Neuronal stem cell (in vitro differentiated cells): ENCODE measurements around the gene PNLIP.

ENCODE experiments used
- DNase-seq: peaks from one replicate; pipeline ENCODE4 v3.0.0-alpha.2; 2013; ENCODE audit warnings: low spot score
- H2AFZ ChIP-seq: one replicate; pipeline ENCODE4 v1.6.1; 2013; ENCODE audit warnings: mild to moderate bottlenecking, low read length, inconsistent platforms
- H2AK5ac ChIP-seq: 2 replicates; pipeline ENCODE4 v1.6.1; 2013; ENCODE audit warnings: low read depth, mild to moderate bottlenecking, inconsistent platforms, low read length, moderate library complexity, mixed read lengths
- H2BK120ac ChIP-seq: 2 replicates; pipeline ENCODE4 v1.6.1; 2013; ENCODE audit warnings: low read depth, mild to moderate bottlenecking, inconsistent platforms, low read length, moderate library complexity, mixed read lengths
- H2BK12ac ChIP-seq: one replicate; pipeline ENCODE4 v1.6.1; 2013; ENCODE audit warnings: low read length, inconsistent platforms
- H2BK15ac ChIP-seq: 2 replicates; pipeline ENCODE4 v1.6.1; 2013; ENCODE audit warnings: mild to moderate bottlenecking, low read length, inconsistent platforms, mixed read lengths
- H2BK5ac ChIP-seq: one replicate; pipeline ENCODE4 v1.6.1; 2013; ENCODE audit warnings: inconsistent platforms, mild to moderate bottlenecking, low read length, moderate library complexity
- H3K14ac ChIP-seq: one replicate; pipeline ENCODE4 v1.6.1; 2013; ENCODE audit warnings: low read length, inconsistent platforms
- H3K18ac ChIP-seq: 2 replicates; pipeline ENCODE4 v1.6.1; 2013; ENCODE audit warnings: low read length, inconsistent platforms
- H3K23ac ChIP-seq: 2 replicates; pipeline ENCODE4 v1.6.1; 2013; ENCODE audit warnings: low read depth, mild to moderate bottlenecking, mixed read lengths, low read length, inconsistent platforms; ENCODE audit not compliant: poor library complexity
- H3K27ac ChIP-seq: replicated peaks from 3 replicates; pipeline ENCODE4 v1.5.1; 2013; ENCODE audit warnings: low read length, inconsistent platforms
- H3K27me3 ChIP-seq, 3 experiments: 2 replicates each; pipeline ENCODE4 v1.6.1; 2013; ENCODE audit warnings: low read length in 3 of 3, mild to moderate bottlenecking in 2 of 3, inconsistent platforms in 1 of 3, low read depth in 1 of 3, mixed read lengths in 1 of 3, moderate library complexity in 1 of 3; ENCODE audit not compliant: control insufficient read depth in 3 of 3, insufficient read depth in 3 of 3
- H3K36me3 ChIP-seq, 2 donors: replicated peaks in 1 of 2; 2 replicates each; pipeline ENCODE4 v1.6.1; 2013; ENCODE audit warnings: low read length in 2 of 2; ENCODE audit not compliant: control insufficient read depth in 2 of 2, insufficient read depth in 2 of 2
- H3K4ac ChIP-seq: 2 replicates; pipeline ENCODE4 v1.6.1; 2013; ENCODE audit warnings: inconsistent platforms, mild to moderate bottlenecking, low read length, moderate library complexity
- H3K4me1 ChIP-seq, 2 donors: 1 replicate in 1 of 2; 2 replicates in 1 of 2; pipeline ENCODE4 v1.6.1; 2013; ENCODE audit warnings: low read length in 2 of 2, low read depth in 1 of 2; ENCODE audit not compliant: control insufficient read depth in 2 of 2, insufficient read depth in 1 of 2
- H3K4me2 ChIP-seq: one replicate; pipeline ENCODE4 v1.6.1; 2013; ENCODE audit warnings: mild to moderate bottlenecking, low read length, inconsistent platforms; ENCODE audit not compliant: insufficient read depth, poor library complexity, severe bottlenecking
- H3K4me3 ChIP-seq, 2 donors: 2 replicates each; pipeline ENCODE4 v1.5.1; 2013; ENCODE audit warnings: low read length in 2 of 2, mild to moderate bottlenecking in 2 of 2, inconsistent platforms in 1 of 2, moderate library complexity in 1 of 2
- H3K79me1 ChIP-seq: one replicate; pipeline ENCODE4 v1.6.1; 2013; ENCODE audit warnings: low read depth, mild to moderate bottlenecking, inconsistent platforms, low read length, moderate library complexity
- H3K9ac ChIP-seq: one replicate; pipeline ENCODE4 v1.6.1; 2013; ENCODE audit warnings: mild to moderate bottlenecking, low read depth, low read length, inconsistent platforms; ENCODE audit not compliant: poor library complexity
- H3K9me3 ChIP-seq, 2 donors: replicated peaks in 1 of 2; 2 replicates each; pipeline versions ENCODE3 to v1.6.1; 2013; ENCODE audit warnings: low read length in 2 of 2, mild to moderate bottlenecking in 2 of 2, inconsistent platforms in 1 of 2, low read depth in 1 of 2, mixed read lengths in 1 of 2, moderate library complexity in 1 of 2; ENCODE audit not compliant: control insufficient read depth in 2 of 2, insufficient read depth in 1 of 2
- H4K8ac ChIP-seq: one replicate; pipeline ENCODE4 v1.6.1; 2013; ENCODE audit warnings: low read depth, mild to moderate bottlenecking, inconsistent platforms, low read length, moderate library complexity
- H4K91ac ChIP-seq: one replicate; pipeline ENCODE4 v1.6.1; 2013; ENCODE audit warnings: low read length, low read depth, mild to moderate bottlenecking, inconsistent platforms; ENCODE audit not compliant: poor library complexity
- WGBS, 2 donors: extraction: QIAGEN DNeasy Blood & Tissue Kit; methylation state at CpG; one replicate each; pipeline ENCODE4 v1.1.7; 2013; ENCODE audit warnings: missing lambda C conversion rate in 2 of 2, mixed read lengths in 1 of 2; ENCODE audit not compliant: insufficient read length in 2 of 2, insufficient replicate concordance in 1 of 2; ENCODE audit errors: extremely low coverage in 2 of 2; 5-methylcytosine and 5-hydroxymethylcytosine counted together

Gene PNLIP

DNA sequence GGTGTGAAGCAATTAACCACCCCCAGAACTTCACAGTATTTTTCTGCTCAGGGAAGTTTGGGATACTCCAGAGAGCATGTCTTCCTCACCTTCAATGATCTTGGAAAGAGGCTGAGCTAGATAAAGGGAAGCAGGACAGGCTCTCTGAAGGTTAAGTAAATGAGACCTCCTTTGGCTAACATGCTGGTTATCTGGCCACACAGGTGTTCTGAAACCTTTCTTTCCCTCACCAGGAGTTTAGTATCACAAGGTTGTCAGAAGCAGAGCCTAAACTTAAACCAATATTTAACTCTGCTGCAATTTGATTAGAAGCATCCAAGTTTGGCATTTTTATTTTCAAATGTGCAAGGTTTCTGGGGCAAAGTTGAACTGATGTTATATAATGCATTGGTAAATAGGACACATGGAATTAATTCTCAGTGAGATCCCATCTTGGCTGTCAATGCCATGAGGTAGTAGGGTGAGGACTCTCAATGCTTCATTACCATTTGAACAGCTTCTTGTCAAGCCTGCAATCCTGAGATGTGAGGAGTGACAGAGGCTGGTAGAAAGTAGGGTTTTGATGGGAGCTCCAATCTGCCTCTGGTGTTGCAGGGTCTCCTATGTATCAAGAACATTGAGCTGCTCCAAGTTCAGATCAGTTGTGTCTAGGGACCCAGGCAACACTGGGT is 3.6 kb upstream of the PNLIP start:
- H2AFZ ChIP-seq = no peak overlapping the region
- no peak overlapping the region for H2BK5ac ChIP-seq
- H3K23ac ChIP-seq = no peak overlapping the region
- no peaks in the 10 kb centered on the region for H3K79me1 ChIP-seq
- no peak overlapping the region for H2AK5ac ChIP-seq
- no peak overlapping the region for H3K4me2 ChIP-seq
- H3K36me3 ChIP-seq = no peaks in the 10 kb centered on the region
- H3K4me3 ChIP-seq = no peak overlapping the region
- no peaks in the 10 kb centered on the region for H3K27me3 ChIP-seq
- H3K4ac ChIP-seq = no peak overlapping the region
- no peak overlapping the region for H3K27ac ChIP-seq
- no peaks in the 10 kb centered on the region for H3K9me3 ChIP-seq
- H2BK120ac ChIP-seq = no peak overlapping the region
- no peak overlapping the region for H3K14ac ChIP-seq
- H2BK12ac ChIP-seq = no peak overlapping the region
- H3K9ac ChIP-seq = no peak overlapping the region
- no peak overlapping the region for H4K91ac ChIP-seq
- no peak overlapping the region for H4K8ac ChIP-seq
- H3K18ac ChIP-seq = no peak overlapping the region
- DNase-seq = no peak
- H3K4me1 ChIP-seq = no peaks in the 10 kb centered on the region
- no peak overlapping the region for H2BK15ac ChIP-seq

DNA sequence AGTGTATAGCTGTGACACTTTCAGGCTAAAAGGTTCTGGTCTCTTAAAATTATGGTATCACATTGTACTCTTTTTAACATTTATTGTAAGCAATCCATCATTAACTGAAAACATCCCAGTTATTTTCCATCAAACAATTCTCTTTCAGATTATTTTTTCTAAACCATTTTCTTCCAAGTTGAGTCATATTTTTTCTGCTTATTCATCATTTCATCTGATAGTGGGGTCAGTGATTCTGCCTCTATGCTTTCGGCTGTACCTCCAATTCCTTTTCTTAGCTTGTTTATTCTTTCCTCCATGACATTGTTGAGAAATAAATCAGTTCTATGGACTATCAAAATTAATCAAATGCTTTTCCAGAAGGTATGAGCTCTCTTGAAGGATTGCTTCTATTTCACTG is 609 bp upstream of the PNLIP start:
- H3K79me1 ChIP-seq = no peaks in the 10 kb centered on the region
- H3K9ac ChIP-seq = no peak overlapping the region
- no peak overlapping the region for H3K4me2 ChIP-seq
- H4K8ac ChIP-seq = no peak overlapping the region
- H3K4ac ChIP-seq = no peak overlapping the region
- H4K91ac ChIP-seq = no peak overlapping the region
- H2BK5ac ChIP-seq = no peak overlapping the region
- H2BK15ac ChIP-seq = no peak overlapping the region
- no peak overlapping the region for H3K23ac ChIP-seq
- no peak overlapping the region for H2AFZ ChIP-seq
- no peaks in the 10 kb centered on the region for H3K9me3 ChIP-seq
- no peak overlapping the region for H3K14ac ChIP-seq
- no peaks in the 10 kb centered on the region for H3K27me3 ChIP-seq
- H2BK120ac ChIP-seq = no peak overlapping the region
- no peak overlapping the region for H2BK12ac ChIP-seq
- H2AK5ac ChIP-seq = no peak overlapping the region
- no peaks in the 10 kb centered on the region for H3K4me1 ChIP-seq
- WGBS, 2 donors = no CpG with 5 or more reads among the region's 1 CpG
- DNase-seq = no peak
- no peak overlapping the region for H3K4me3 ChIP-seq
- no peaks in the 10 kb centered on the region for H3K36me3 ChIP-seq
- no peak overlapping the region for H3K18ac ChIP-seq
- H3K27ac ChIP-seq = no peak overlapping the region

DNA sequence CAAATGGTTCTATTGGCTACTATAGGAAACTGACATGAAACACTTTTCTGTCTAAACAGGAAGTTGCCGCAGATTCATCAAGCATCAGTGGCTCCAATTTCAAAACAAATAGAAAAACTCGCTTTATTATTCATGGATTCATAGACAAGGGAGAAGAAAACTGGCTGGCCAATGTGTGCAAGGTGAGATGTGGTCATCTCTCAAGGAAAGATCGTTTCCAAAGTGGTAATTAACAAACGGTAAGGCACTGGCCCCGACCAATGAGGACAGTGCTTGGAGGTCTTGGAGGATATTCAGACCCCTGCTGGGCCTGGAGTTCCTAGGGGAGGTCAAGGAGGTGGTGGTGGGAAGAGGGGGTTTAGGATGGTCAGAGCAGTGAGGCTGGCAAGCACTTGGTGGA is 2.6 kb downstream of the PNLIP start:
- H4K8ac ChIP-seq = no peak overlapping the region
- H2BK12ac ChIP-seq = no peak overlapping the region
- no peak overlapping the region for H2AK5ac ChIP-seq
- no peak overlapping the region for H3K14ac ChIP-seq
- H3K9me3 ChIP-seq = no peaks in the 10 kb centered on the region
- H4K91ac ChIP-seq = no peak overlapping the region
- H3K79me1 ChIP-seq = no peaks in the 10 kb centered on the region
- H2BK5ac ChIP-seq = no peak overlapping the region
- H3K36me3 ChIP-seq = no peaks in the 10 kb centered on the region
- H3K4ac ChIP-seq = no peak overlapping the region
- no peak overlapping the region for H3K23ac ChIP-seq
- H2BK15ac ChIP-seq = no peak overlapping the region
- H3K4me2 ChIP-seq = no peak overlapping the region
- no peak overlapping the region for H3K18ac ChIP-seq
- no peak overlapping the region for H3K27ac ChIP-seq
- no peak overlapping the region for H3K9ac ChIP-seq
- no peak for DNase-seq
- WGBS, 2 donors = no CpG with 5 or more reads among the region's 5 CpGs
- no peak overlapping the region for H3K4me3 ChIP-seq
- no peak overlapping the region for H2AFZ ChIP-seq
- H2BK120ac ChIP-seq = no peak overlapping the region
- no peaks in the 10 kb centered on the region for H3K27me3 ChIP-seq
- H3K4me1 ChIP-seq = no peaks in the 10 kb centered on the region

DNA sequence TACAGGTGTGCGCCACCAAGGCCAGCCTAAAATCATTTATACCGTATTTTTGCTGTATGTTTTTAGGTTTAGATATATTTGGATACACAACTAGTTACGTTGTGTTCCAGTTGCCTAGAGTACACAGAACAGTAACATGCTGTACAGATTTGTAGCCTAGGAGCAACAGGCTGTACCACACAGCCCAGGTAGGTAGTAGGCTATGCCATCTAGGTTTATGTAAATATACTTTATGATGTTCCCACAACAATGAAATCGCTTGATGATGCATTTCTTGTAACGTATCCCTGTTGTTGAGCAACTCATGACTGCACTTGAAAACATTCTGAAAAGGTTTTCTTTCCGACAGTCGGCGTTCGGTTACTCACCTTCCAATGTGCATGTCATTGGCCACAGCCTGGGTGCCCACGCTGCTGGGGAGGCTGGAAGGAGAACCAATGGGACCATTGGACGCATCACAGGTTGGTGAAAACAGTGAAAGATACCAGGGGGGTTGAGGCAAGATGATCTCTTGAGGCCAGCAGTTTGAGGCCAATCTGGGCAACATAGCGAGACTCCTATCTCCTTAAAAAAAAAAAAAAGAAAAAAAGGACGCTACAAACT is 7.7 kb downstream of the PNLIP start:
- H3K14ac ChIP-seq = no peak overlapping the region

More for the DNA sequence above, 7.7 kb downstream of the PNLIP start:
- H4K8ac ChIP-seq = no peak overlapping the region
- no peaks in the 10 kb centered on the region for H3K9me3 ChIP-seq
- H3K23ac ChIP-seq = no peak overlapping the region
- no peaks in the 10 kb centered on the region for H3K27me3 ChIP-seq
- H2BK12ac ChIP-seq = no peak overlapping the region
- no peak overlapping the region for H2BK15ac ChIP-seq
- no peak for DNase-seq
- H4K91ac ChIP-seq = no peak overlapping the region
- H3K4me2 ChIP-seq = no peak overlapping the region
- H2BK5ac ChIP-seq = no peak overlapping the region
- no peaks in the 10 kb centered on the region for H3K4me1 ChIP-seq
- no peak overlapping the region for H3K27ac ChIP-seq
- no peak overlapping the region for H3K9ac ChIP-seq
- H3K18ac ChIP-seq = no peak overlapping the region
- no peak overlapping the region for H2AFZ ChIP-seq
- H3K79me1 ChIP-seq = no peaks in the 10 kb centered on the region
- H2BK120ac ChIP-seq = no peak overlapping the region
- H3K4me3 ChIP-seq = no peak overlapping the region
- WGBS, 2 donors = no CpG with 5 or more reads among the region's 13 CpGs
- H3K36me3 ChIP-seq = no peaks in the 10 kb centered on the region
- no peak overlapping the region for H3K4ac ChIP-seq
- H2AK5ac ChIP-seq = no peak overlapping the region
